GM19240 (cell line): ENCODE data around the gene CCDC28B.
"Not testable (repeated sequence)": the region's sequence is repeated elsewhere in the genome, so short reads cannot be mapped to it uniquely, and the experiment has no call there.

ENCODE experiments used
- DNase-seq: peaks from one replicate; pipeline ENCODE4 v3.0.0; 2011; ENCODE audit warnings: low spot score; ENCODE audit not compliant: insufficient read length

The CCDC28B gene

GRCh38 chr1:32200226-32201010, at the start of gene CCDC28B:
CCDC28B (plus strand) TSS chr1:32200595; CDS start chr1:32201936, 1,341 bp downstream.
- no peak for DNase-seq

DNA sequence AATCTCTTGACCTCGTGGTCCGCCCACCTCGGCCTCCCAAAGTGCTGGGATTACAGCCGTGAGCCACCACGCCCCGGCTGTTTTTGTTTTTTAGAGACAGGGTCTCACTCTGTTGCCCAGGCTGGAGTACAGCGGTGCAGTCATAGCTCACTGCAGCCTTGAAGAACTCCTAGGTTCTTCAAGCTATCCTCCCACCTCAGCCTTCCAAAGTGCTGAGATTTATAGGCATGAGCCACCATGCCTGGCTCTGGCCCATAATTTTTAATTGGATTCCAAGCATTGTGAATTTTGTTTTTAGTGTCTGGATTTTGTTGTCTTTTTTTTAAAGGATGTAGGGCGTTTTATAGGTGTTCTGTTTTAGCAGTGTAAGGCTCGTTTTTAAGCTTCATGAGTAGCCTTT, 49.5 kb upstream of the CCDC28B start:
- no peak for DNase-seq

GRCh38 chr1:32151319-32151787, 49.0 kb upstream of the CCDC28B start:
- no peak for DNase-seq

DNA sequence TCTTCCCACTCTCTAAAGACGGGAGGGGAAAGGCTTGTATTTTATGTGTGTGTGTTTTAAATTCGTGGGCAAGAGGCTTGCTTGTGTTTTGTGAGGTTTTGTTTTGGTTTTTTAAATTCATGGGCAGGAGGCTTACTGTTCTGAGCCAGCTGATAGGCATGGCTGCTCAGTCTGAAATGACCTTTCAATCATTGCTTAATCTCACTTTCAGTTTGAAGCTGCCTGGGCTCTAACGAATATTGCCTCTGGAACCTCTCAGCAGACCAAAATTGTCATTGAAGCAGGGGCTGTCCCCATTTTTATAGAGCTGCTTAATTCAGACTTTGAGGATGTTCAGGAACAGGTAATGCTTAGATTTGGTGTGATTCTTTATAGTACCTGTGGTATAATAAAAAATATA, 41.2 kb upstream of the CCDC28B start:
- peak; percentile 30 for DNase-seq

- DNase-seq: no peak
Measured at GRCh38 chr1:32163405-32163804, 37.0 kb upstream of the CCDC28B start.

DNA sequence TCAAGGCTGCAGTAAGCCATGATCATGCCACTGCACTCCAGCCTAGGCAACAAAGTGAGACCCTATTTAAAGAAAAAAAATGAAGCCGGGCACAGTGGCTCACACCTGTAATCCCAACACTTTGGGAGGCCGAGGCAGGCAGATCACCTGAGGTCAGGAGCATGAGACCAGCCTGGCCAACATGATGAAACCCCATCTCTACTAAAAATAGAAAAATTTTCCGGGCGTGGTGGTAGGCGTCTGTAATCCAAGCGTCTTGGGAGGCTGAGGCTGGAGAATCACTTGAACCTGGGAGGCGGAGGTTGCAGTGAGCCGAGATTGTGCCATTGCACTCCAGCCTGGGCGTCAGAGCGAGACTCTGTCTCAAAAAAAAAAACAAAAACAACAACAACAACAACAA, 34.8 kb upstream of the CCDC28B start:
- not testable (repeated sequence) for DNase-seq

GRCh38 chr1:32170991-32171390, 29.4 kb upstream of the CCDC28B start:
- DNase-seq: no peak

DNA sequence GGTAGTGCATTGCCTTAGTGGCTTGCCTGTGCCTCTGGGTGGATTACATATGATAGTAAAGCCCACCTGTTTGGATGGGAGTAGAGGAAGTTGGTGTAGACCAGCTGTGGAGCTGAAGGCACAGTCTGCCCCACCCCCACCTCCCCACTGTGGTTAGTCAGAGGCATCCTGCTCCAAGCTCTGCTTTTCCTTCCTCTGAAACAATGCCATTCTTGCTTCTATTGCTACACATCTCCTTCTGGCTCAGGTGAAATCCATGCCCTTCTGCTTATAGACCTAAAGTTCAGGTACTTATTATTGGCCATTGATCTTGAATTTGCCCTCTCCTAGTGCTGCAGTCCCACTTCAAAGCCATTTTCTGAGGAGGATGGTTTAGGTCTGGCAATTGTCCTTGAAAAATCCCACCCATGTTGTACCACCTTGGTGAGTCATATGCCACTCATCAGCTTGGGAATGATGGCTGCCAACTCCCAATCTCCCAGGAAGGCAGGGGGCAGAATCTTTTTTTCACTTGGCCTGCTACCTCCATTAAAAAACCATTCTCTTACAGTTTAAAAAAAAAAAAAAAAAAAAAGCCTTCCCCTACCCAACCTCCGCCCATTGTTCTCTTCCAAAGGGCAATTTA, 27.7 kb upstream of the CCDC28B start:
- no peak for DNase-seq

DNA sequence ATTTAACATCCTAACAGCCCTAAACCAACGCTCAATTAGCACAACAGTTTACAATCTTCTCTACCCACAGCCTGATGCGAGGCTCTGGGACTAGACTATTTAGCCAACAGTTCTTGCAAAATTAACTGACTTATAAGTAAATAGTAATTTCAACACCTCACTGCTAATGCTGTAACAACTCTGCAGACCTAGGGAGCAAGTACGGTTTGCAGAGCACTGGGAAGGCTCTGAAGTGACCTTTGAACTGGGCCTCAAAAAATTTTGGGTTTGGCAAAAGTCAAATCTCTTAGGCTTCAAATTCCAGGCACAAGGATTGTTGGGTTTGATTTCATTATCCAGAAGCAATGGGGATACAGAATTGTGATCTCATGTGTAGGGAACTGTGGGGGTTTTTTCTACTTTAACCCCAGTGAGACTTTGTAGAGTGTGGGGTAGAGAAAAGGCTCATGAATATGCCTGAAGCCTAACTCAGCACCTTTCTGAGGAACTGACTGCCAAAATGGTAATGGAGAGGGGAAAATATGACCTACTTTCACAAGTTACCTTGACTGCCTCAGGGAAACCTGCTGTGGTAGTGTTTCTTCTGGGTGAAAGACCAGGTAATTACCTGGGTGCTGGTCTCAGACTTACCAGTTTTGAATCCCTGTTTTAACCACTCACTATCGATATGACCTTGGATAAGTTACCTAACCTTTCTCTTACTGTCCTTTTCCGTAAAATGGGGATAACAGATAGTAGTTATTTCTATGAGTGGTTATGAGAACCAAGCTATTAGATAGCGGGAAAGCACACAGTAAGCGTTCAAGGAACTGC, 21.8 kb upstream of the CCDC28B start:
- DNase-seq: no peak

DNA sequence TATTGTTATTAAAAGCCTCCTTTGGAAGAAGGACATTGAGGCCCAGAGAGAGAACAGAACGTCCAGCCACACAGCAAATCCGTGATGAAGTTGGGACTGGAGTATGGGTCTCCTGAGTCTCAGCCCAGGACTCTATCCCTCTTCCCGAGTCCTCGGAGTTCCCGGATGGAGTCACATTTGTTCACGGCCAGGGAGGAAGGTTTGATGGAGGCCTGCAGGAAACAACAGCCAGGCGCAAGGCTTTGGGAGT, 21.3 kb upstream of the CCDC28B start:
- DNase-seq: no peak

DNA sequence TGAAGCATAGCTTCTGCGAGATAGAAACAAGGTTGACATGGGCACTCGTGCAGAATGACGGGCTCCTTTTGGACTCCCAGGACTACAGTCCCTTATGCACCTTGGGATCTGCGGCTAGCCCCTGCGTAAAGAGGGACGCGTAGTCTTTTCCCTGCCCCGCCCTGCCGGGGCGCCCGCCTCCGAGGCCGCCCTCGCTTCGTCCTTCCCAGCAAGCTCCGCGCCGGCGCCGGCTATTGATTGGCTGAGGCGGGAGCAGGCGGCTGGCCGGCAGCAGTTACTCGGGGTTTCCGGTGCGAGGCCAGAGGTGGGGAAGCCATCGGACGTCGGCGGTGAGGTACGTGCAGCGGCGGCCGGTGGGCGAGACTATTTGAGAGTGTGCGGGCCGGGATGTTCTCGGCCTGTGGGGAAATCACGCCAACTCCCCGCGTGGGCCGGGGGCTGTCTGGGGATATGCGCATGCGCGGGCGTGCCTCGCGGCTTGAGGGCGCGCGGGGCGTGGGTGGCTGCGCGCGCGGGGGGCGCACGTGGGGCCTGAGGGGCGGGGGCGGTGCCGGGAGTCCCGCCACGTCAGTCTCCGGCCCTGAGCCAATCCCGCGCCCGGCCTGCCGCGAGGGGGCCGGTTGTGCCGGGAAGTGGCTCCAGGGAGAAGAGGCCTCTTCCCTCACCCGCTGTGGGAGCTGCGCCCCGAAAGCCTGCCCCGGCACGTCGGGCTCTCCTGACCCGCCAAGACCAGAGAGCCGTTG, 20.8 kb upstream of the CCDC28B start, which contains the start of gene TXLNA:
TXLNA (plus strand) TSS at position 233 of the 743 bp plus-strand sequence. CDS start 671 bp downstream, outside the sequence.
- peak; percentile 97 for DNase-seq

DNA sequence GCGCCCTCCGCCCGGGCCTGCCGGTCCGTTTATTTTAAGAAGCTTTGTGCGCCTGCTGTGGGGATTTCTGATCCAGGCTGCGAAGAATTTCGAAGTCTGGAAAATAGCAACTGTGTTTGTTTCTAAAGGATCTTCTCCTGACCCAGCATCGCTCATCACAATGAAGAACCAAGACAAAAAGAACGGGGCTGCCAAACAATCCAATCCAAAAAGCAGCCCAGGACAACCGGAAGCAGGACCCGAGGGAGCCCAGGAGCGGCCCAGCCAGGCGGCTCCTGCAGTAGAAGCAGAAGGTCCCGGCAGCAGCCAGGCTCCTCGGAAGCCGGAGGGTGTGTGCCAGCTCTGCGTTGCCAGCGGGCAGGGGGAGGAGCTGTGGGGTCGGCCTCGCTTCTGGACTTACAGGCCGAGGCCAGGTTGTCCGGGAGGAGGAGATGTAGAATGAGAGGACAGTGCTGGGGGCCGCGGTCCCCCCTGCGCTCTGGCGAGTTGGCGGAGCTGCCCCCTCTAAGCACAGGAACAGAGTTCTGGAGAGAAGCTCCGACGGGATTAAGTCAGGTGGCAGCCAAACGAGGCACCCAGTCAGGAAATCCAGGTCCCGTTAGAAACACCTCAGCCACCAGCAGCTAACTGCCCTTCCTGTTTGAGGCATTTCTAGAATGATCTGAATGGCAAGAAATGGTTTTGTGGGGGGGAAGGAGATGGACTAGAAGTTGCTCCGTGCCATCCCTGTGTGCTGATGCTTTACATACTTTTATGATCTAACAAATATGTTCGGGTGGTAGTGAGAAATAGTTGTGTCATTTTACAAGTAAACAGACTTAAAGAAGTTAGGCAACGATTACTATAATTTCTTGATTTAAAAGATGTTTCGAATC, 20.0 kb upstream of the CCDC28B start:
- DNase-seq: no peak

DNA sequence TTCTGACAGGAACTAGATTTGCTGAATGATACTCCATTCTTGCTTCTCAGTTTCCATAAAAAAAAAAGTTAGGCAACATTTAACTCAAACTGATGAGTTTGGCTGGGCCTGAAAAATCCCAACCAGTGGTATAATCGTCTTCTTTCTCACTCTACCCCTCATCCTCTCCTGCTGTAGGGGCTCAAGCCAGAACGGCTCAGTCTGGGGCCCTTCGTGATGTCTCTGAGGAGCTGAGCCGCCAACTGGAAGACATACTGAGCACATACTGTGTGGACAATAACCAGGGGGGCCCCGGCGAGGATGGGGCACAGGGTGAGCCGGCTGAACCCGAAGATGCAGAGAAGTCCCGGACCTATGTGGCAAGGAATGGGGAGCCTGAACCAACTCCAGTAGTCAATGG, 19.3 kb upstream of the CCDC28B start:
- no peak for DNase-seq

GRCh38 chr1:32181563-32181962, 18.8 kb upstream of the CCDC28B start:
- no peak for DNase-seq

- DNase-seq: no peak
Measured at GRCh38 chr1:32182060-32182459, 18.3 kb upstream of the CCDC28B start.

GRCh38 chr1:32184650-32185049, 15.7 kb upstream of the CCDC28B start:
- DNase-seq: no peak

- no peak for DNase-seq
Measured at GRCh38 chr1:32186077-32186476, 14.3 kb upstream of the CCDC28B start.

DNA sequence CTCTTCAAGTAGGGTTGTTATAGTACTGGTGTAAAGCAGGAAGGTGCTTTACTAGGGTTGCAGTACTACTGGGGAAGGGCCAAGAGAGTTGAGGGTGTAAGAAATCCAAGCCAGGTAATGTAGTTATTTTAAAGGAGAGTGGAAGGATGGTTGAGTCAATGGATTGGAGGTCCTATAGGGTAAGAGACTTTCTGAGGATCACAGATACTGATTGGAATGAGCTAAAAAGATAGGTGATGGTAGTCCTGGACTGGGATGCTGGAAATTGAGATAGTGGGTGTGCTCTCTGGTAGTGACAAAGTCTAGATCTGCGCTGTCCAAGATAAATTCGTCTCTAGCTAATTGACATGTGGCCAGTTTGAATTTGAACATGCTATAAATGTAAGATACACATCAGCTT, 13.9 kb upstream of the CCDC28B start:
- no peak for DNase-seq

GRCh38 chr1:32187850-32188249, 12.5 kb upstream of the CCDC28B start:
- DNase-seq: no peak

DNA sequence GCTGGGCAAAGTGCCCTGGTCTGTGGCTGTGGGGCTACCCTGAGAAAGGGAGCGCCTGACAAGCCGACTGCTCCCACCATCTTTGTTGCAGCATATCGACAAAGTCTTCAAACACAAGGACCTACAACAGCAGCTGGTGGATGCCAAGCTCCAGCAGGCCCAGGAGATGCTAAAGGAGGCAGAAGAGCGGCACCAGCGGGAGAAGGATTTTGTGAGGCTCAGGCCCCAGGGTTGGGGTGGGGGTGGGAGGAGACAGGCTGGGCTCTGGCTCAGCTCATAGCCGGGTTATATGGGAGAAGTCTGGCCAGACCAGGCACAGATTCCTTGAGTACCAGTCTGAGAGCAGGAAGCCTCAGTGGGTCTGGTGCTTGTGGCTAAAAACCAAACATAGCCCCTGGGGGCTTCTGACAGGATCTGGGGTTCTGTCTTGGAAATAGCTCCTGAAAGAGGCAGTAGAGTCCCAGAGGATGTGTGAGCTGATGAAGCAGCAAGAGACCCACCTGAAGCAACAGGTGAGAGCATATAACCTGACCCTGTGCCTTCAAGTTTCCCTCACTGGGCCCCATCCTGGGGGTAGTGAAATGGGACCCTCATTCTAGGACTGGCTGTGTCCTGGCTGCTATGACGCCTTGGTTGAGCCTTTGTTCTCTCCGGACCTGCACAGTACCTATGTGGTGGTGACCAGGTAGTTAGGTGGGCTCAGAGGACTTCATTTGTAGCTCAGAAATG, 8.0 kb upstream of the CCDC28B start:
- DNase-seq: no peak
